Kidney epithelial cell (primary cell): ENCODE measurements around the gene KCTD10. TPM values are rescaled to one million over a fixed set of nuclear protein-coding genes. Genes with fewer than 3 reads are reported as not detected.
"Not testable (repeated sequence)": the region's sequence is repeated elsewhere in the genome, so short reads cannot be mapped to it uniquely, and the experiment has no call there.

ENCODE experiments used
- DNase-seq: peaks from one replicate; pipeline ENCODE4 v3.0.0-alpha.2; 2010; ENCODE audit warnings: low read depth
- H3K27me3 ChIP-seq: 2 replicates; pipeline ENCODE4 v1.6.0; 2011; ENCODE audit warnings: low read length; ENCODE audit not compliant: control insufficient read depth, insufficient read depth
- H3K36me3 ChIP-seq: 2 replicates; pipeline ENCODE4 v1.5.1; 2011; ENCODE audit warnings: low read length; ENCODE audit not compliant: control insufficient read depth, insufficient read depth
- H3K4me3 ChIP-seq: 2 replicates; pipeline ENCODE4 v1.5.1; 2011; ENCODE audit warnings: low read depth, mild to moderate bottlenecking, control low read depth, low read length
- total RNA-seq: library from RNA; depleted of rRNA; stranded (reverse); fragments of >200 nt; gene quantifications from 2 replicates; pipeline ENCODE4 v1.2.3, GENCODE V29; 2015
- TF ChIP-seq, protein P1 (sequence below): IDR thresholded peaks from 2 replicates; pipeline ENCODE4 v1.5.1; 2011; ENCODE audit warnings: mild to moderate bottlenecking, moderate library complexity, low read length, control low read depth, inconsistent platforms; ENCODE audit not compliant: insufficient read depth, poor library complexity, severe bottlenecking

KCTD10 gene
- total RNA-seq, 1 donor from 2014 or later = 37.9 TPM

DNA sequence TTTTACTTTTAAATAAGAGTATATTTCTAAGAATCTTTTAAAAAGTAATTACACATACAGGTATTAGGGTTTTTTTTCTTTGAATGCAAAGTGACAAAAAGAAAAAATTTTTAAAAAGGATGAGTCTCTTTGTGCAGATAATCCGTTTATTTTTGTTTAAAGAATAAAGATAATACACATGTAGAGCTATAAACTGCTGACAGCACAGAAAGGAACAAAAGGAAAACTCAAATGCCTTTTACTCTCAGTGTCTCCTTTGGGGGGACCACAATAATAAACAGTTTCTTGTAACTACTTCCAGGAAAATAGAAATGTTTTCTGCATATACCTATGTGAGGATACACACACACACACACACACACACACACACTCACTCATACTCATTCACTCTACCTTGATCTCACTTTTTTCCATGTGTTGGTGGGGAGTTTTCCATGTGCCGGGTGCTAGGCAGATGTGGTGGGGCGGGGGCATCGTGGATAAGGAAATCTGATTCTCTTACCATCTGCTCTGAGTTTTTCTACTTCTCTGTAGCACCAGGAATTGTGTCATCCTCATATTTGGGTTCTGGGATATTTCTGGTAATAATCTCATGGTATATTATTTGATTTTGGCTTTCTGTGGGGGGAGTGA is 58.1 kb downstream of the KCTD10 start:
- TF ChIP-seq, protein P1, sequence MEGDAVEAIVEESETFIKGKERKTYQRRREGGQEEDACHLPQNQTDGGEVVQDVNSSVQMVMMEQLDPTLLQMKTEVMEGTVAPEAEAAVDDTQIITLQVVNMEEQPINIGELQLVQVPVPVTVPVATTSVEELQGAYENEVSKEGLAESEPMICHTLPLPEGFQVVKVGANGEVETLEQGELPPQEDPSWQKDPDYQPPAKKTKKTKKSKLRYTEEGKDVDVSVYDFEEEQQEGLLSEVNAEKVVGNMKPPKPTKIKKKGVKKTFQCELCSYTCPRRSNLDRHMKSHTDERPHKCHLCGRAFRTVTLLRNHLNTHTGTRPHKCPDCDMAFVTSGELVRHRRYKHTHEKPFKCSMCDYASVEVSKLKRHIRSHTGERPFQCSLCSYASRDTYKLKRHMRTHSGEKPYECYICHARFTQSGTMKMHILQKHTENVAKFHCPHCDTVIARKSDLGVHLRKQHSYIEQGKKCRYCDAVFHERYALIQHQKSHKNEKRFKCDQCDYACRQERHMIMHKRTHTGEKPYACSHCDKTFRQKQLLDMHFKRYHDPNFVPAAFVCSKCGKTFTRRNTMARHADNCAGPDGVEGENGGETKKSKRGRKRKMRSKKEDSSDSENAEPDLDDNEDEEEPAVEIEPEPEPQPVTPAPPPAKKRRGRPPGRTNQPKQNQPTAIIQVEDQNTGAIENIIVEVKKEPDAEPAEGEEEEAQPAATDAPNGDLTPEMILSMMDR = no peak
- DNase-seq = no peak
- Histone ChIP-seq H3K27me3 (peaks cover 2% of the 10 kb centered on the region), H3K36me3 (no peaks in the 10 kb centered on the region), H3K4me3 (no peak overlapping the region)

DNA sequence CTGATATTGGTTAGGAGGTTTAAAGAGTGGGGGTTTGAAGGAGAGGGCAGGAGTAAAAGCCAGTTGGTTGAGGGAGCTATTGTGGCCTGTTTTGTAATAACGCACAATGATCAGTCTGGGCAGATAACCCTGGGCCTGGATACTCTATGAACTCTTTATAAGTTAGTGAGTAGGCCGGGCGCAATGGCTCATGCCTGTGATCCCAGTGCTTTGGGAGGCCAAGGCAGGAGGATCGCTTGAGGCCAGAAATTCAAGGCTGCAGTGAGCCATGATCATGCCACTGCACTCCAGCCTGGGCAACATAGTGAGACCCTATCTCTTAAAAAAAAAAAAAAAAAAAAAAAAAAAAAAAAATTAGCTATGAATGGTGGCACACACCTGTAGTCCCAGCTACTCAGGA is 71.0 kb downstream of the KCTD10 start:
- not testable (repeated sequence) for H3K27me3 ChIP-seq, H3K4me3 ChIP-seq, H3K36me3 ChIP-seq, DNase-seq

DNA sequence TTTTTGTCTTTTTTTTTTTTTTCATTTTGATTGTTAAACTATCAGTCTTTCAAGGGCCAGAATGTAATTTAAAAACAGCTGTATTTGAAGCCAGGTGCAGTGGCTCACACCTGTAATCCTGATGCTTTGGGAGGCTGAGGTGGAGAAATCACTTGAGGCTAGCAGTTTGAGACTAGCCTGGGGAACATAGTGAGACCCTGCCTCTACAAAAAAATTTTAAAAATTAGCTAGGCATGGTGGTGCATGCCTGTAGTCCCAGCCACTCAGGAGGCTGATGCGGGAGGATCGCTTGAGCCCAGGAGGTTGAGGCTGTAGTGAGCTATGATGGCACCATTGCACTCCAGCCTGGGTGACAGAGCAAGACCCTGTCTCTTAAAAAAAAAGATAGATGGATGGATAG is 72.3 kb downstream of the KCTD10 start:
- not testable (repeated sequence) for DNase-seq, H3K4me3 ChIP-seq, H3K36me3 ChIP-seq, H3K27me3 ChIP-seq

Other genes starting within 250 kb of the KCTD10 start
- not detected in 2 replicates for gene FOXN4, start 168.0 kb downstream of the KCTD10 start, total RNA-seq
- not detected in 2 replicates for gene MYO1H, start 129.4 kb downstream of the KCTD10 start, total RNA-seq
- gene UBE3B, start 334 bp upstream of the KCTD10 start, total RNA-seq = 34.8 and 38.3 TPM in 2 replicates
- gene MMAB, start 96.2 kb upstream of the KCTD10 start, total RNA-seq = 39.8 and 48.1 TPM in 2 replicates
- gene MVK, start 96.5 kb upstream of the KCTD10 start, total RNA-seq = 25.4 and 30.8 TPM in 2 replicates
- gene FAM222A, start 236.5 kb upstream of the KCTD10 start, total RNA-seq = 0.58 and 1.1 TPM in 2 replicates